GM12878 (cell line): ENCODE results near the gene MKNK1. TPM values are rescaled to one million over a fixed set of nuclear protein-coding genes. Genes with fewer than 3 reads are reported as not detected.

Experiments
- ATAC-seq: fragments of 200-7000 bp; cut with Tn5 transposase; 3 replicates; pipeline ENCODE4 v1.9.1; 2020; ENCODE audit warnings: mild to moderate bottlenecking, moderate library complexity
- BruUV-seq: library from RNA; stranded (reverse); fragments of 400-500 nt; replicated peaks from 2 replicates; lab custom pipeline; 2021; lab: Mats Ljungman, UMichigan
- CTCF ChIA-PET: fragments of 300-600 bp; sonication (Branson Sonifier 250); formaldehyde crosslinking; extraction: SDS; loops from one replicate; lab custom pipeline; 2021; ENCODE audit warnings: inconsistent platforms; lab: Yijun Ruan, JAX
- POLR2A ChIA-PET: fragments of 350-600 bp; formaldehyde crosslinking; extraction: SDS; loops from one replicate; lab custom pipeline; 2021; ENCODE audit warnings: inconsistent platforms; lab: Charles Lee
- RAD21 ChIA-PET: fragments of 300-600 bp; sonication (Branson Sonifier 250); formaldehyde crosslinking; loops from one replicate; lab custom pipeline; 2023; ENCODE audit warnings: antibody characterized with exemption; ENCODE audit not compliant: unreplicated experiment; lab: Charles Lee
- SMC1A ChIA-PET: fragments of 300-600 bp; sonication (Branson Sonifier 250); formaldehyde crosslinking; loops from one replicate; lab custom pipeline; 2023; ENCODE audit not compliant: unreplicated experiment, uncharacterized antibody; lab: Charles Lee
- DNase-seq: peaks from one replicate; pipeline ENCODE4 v3.0.0-alpha.2; 2011; ENCODE audit warnings: low read depth, low spot score
- FAIRE-seq: peaks from 3 replicates; lab custom pipeline; 2011; peaks lifted over from hg19 to GRCh38; lab: Jason Lieb, UNC
- H2AFZ ChIP-seq: 2 replicates; pipeline ENCODE4 v1.6.0; 2011; ENCODE audit warnings: low read depth, low read length, control low read depth; ENCODE audit not compliant: control insufficient read depth
- H3K27ac ChIP-seq: 2 replicates; pipeline ENCODE4 v1.5.1; 2011; ENCODE audit warnings: control low read depth; ENCODE audit not compliant: control insufficient read depth, insufficient read depth
- H3K27me3 ChIP-seq, 2 experiments: replicated peaks in 1 of 2; 2 replicates each; pipeline versions ENCODE4 v1.6.0 to v1.6.1; 2011; ENCODE audit warnings: low read length in 1 of 2; ENCODE audit not compliant: control insufficient read depth in 2 of 2, insufficient read depth in 2 of 2
- H3K36me3 ChIP-seq, 2 experiments: 2 replicates each; pipeline ENCODE4 v1.5.1; 2011; ENCODE audit warnings: low read length in 1 of 2; ENCODE audit not compliant: control insufficient read depth in 2 of 2, insufficient read depth in 2 of 2
- H3K4me1 ChIP-seq: 2 replicates; pipeline ENCODE4 v1.6.1; 2011; ENCODE audit warnings: mild to moderate bottlenecking, low read length, moderate library complexity, mixed read lengths; ENCODE audit not compliant: control insufficient read depth, insufficient read depth
- H3K4me2 ChIP-seq: 2 replicates; pipeline ENCODE4 v1.6.0; 2011; ENCODE audit warnings: control low read depth; ENCODE audit not compliant: control insufficient read depth, insufficient read depth
- H3K4me3 ChIP-seq: fragments of 200-600 bp; sonication (generic); 2 replicates; pipeline ENCODE4 v1.5.1; 2016
- H3K79me2 ChIP-seq: 2 replicates; pipeline ENCODE4 v1.6.0; 2011; ENCODE audit warnings: low read length; ENCODE audit not compliant: control insufficient read depth, insufficient read depth
- H3K9ac ChIP-seq: 2 replicates; pipeline ENCODE4 v1.8.0; 2011; ENCODE audit warnings: low read length, control low read depth, mixed read lengths; ENCODE audit not compliant: control insufficient read depth, insufficient read depth
- H3K9me3 ChIP-seq: replicated peaks from 3 replicates; pipeline ENCODE4 v1.5.1; 2011; ENCODE audit warnings: mild to moderate bottlenecking, low read length; ENCODE audit not compliant: control insufficient read depth, insufficient read depth
- H4K20me1 ChIP-seq: 2 replicates; pipeline ENCODE4 v1.6.0; 2011; ENCODE audit not compliant: control insufficient read depth, insufficient read depth
- CHD1 ChIP-seq: IDR thresholded peaks from 2 replicates; pipeline ENCODE4 v1.6.1; 2012; ENCODE audit warnings: low read depth, low read length, improper control_type of control experiment
- CREB1 ChIP-seq: IDR thresholded peaks from 2 replicates; pipeline ENCODE4 v1.6.1; 2012; ENCODE audit warnings: low read depth, mild to moderate bottlenecking, inconsistent platforms
- FOXM1 ChIP-seq: IDR thresholded peaks from 2 replicates; pipeline ENCODE4 v1.6.1; 2012; ENCODE audit warnings: low read depth, mild to moderate bottlenecking, inconsistent platforms, low read length, moderate library complexity
- KLF5 ChIP-seq: fragments of 450-650 bp; IDR thresholded peaks from 2 replicates; pipeline ENCODE4 v1.6.1; 2014; ENCODE audit warnings: mild to moderate bottlenecking; ENCODE audit not compliant: partially characterized antibody
- NBN ChIP-seq: fragments of 450-650 bp; IDR thresholded peaks from 2 replicates; pipeline ENCODE4 v1.6.1; 2016
- RAD21 ChIP-seq: IDR thresholded peaks from 2 replicates; pipeline ENCODE4 v1.6.1; 2011; ENCODE audit warnings: mild to moderate bottlenecking, low read depth, low read length, moderate library complexity; ENCODE audit not compliant: insufficient read depth
- WGBS: methylation state at CpG from one replicate; pipeline ENCODE4 v1.1.6; 2016; ENCODE audit warnings: low lambda C conversion rate; ENCODE audit not compliant: insufficient replicate concordance, insufficient coverage; ENCODE audit errors: missing lambda C conversion rate; 5-methylcytosine and 5-hydroxymethylcytosine counted together
- in situ Hi-C: fragments of 300-500 bp; cut with MboI; formaldehyde crosslinking; loops from 9 replicates; pipeline ENCODE4 v1.14.3; 2018; ENCODE audit warnings: mixed read lengths
- intact Hi-C: fragments of 100-400 bp; cut with micrococcal nuclease; formaldehyde crosslinking; loops from one replicate; pipeline ENCODE4 v1.14.2; 2022; ENCODE audit not compliant: unreplicated experiment
- polyA plus RNA-seq, 11 experiments: library from polyadenylated mRNA; depleted of rRNA in 4 of 11; unstranded in 6 of 11; stranded (reverse) in 5 of 11; fragments of >200 nt; fragmentation: Nextera tagmentation in 4 of 11; fragmentation: Illumina TruSeq in 1 of 11; extraction: Ambion mirVana in 4 of 11; extraction: Trizol in 1 of 11; gene quantifications; 1 replicate in 1 of 11; 2 replicates in 10 of 11; pipeline versions ENCODE4 v1.2.1 to v1.2.3, GENCODE V29; 2011 to 2016; ENCODE audit warnings: inconsistent platforms in 2 of 11, missing spikeins in 2 of 11, low read depth in 1 of 11
- total RNA-seq, 4 experiments: library from RNA; depleted of rRNA in 3 of 4; stranded (reverse); fragments of >200 nt in 3 of 4; fragmentation: Illumina TruSeq in 1 of 4; extraction: Trizol in 1 of 4; gene quantifications; 2 replicates each; pipeline versions ENCODE4 v1.2.1 to v1.2.3, GENCODE V29; 2013 to 2021
- TF ChIP-seq, protein P1 (sequence below): IDR thresholded peaks from 2 replicates; pipeline ENCODE4 v1.6.1; 2011; ENCODE audit warnings: low read depth, low read length, improper control_type of control experiment, borderline replicate concordance
- TF ChIP-seq, protein P2 (sequence below): fragments of 450-650 bp; IDR thresholded peaks from 2 replicates; pipeline ENCODE4 v1.6.1; 2017; ENCODE audit warnings: mild to moderate bottlenecking
- TF ChIP-seq, protein P3 (sequence below): fragments of 450-650 bp; formaldehyde crosslinking; IDR thresholded peaks from 2 replicates; pipeline ENCODE4 v1.5.0; 2022; ENCODE audit warnings: mild to moderate bottlenecking, missing genetic modification characterization
- TF ChIP-seq, protein P4 (sequence below), 3 experiments: IDR thresholded peaks in 2 of 3; conservative IDR thresholded peaks in 1 of 3; 2 replicates each; pipeline ENCODE4 v1.5.1; 2011; ENCODE audit warnings: low read depth in 3 of 3, low read length in 3 of 3, mild to moderate bottlenecking in 3 of 3, control low read depth in 2 of 3, moderate library complexity in 2 of 3, inconsistent platforms in 1 of 3, mixed read lengths in 1 of 3; ENCODE audit not compliant: control insufficient read depth in 2 of 3, insufficient read depth in 1 of 3; ENCODE audit errors: extremely low read depth in 1 of 3

Gene MKNK1
- total and polyA plus RNA-seq, 10 of the 15 experiments (the other 5 are each of a cell fraction or from before 2014, with no cell fraction given), result 13.7 to 29.9 (median 26.5) TPM

DNA sequence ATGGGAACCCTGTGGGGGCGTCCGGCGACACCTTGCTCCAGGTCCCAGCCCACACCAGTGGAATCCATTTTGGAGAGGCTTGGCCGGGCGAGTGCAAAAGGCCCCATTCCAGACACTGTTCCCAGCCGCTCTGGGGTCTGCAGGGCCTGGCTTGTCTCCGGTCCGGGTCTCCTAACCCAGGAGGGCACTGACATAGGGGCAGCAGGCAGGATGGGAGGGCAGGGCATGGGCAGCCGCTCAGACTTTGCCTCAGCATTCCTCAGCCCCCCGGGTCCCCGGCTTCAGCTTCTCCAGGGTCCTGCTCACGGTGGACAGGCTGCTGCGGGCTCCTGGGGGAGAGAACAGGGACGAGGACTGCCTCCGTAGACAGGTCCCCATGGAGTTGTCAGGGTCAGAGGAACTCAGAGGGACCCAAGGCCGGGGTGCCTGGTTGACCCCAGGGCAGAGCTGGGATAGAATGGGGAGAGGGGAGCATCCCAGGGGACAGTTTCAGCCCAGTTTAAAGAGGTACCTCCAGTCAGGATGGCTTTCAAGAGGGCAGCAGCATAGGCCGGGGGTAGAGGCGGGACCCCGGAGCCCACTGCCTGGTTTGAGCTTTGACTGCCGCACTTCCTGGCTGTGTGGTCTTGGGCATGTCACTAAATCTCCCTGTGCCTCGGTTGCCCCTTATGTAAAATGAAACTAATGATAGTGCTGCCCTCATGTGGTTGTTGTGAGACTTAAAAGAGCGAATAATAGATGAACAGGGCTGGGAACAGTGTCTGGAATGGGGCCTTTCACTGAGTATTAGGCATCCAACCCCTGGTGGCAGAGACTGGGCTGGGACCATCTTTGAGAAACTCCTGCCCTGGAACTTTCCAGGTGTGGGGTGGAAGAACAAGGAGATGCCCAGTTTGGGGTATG, 56.3 kb downstream of the MKNK1 start:
- POLR2A ChIA-PET, result no interaction called here
- BruUV-seq, result no TSS peak
- no peak for TF ChIP-seq CHD1
- no peak for TF ChIP-seq FOXM1
- TF ChIP-seq RAD21, result peak; percentile 36; the same call in 1 of the 2 replicates
- TF ChIP-seq, protein P1, sequence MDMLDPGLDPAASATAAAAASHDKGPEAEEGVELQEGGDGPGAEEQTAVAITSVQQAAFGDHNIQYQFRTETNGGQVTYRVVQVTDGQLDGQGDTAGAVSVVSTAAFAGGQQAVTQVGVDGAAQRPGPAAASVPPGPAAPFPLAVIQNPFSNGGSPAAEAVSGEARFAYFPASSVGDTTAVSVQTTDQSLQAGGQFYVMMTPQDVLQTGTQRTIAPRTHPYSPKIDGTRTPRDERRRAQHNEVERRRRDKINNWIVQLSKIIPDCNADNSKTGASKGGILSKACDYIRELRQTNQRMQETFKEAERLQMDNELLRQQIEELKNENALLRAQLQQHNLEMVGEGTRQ, result no peak
- TF ChIP-seq CREB1, result no peak
- TF ChIP-seq, protein P2, sequence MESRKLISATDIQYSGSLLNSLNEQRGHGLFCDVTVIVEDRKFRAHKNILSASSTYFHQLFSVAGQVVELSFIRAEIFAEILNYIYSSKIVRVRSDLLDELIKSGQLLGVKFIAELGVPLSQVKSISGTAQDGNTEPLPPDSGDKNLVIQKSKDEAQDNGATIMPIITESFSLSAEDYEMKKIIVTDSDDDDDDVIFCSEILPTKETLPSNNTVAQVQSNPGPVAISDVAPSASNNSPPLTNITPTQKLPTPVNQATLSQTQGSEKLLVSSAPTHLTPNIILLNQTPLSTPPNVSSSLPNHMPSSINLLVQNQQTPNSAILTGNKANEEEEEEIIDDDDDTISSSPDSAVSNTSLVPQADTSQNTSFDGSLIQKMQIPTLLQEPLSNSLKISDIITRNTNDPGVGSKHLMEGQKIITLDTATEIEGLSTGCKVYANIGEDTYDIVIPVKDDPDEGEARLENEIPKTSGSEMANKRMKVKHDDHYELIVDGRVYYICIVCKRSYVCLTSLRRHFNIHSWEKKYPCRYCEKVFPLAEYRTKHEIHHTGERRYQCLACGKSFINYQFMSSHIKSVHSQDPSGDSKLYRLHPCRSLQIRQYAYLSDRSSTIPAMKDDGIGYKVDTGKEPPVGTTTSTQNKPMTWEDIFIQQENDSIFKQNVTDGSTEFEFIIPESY, result no peak
- no peak for TF ChIP-seq NBN
- TF ChIP-seq, protein P3, sequence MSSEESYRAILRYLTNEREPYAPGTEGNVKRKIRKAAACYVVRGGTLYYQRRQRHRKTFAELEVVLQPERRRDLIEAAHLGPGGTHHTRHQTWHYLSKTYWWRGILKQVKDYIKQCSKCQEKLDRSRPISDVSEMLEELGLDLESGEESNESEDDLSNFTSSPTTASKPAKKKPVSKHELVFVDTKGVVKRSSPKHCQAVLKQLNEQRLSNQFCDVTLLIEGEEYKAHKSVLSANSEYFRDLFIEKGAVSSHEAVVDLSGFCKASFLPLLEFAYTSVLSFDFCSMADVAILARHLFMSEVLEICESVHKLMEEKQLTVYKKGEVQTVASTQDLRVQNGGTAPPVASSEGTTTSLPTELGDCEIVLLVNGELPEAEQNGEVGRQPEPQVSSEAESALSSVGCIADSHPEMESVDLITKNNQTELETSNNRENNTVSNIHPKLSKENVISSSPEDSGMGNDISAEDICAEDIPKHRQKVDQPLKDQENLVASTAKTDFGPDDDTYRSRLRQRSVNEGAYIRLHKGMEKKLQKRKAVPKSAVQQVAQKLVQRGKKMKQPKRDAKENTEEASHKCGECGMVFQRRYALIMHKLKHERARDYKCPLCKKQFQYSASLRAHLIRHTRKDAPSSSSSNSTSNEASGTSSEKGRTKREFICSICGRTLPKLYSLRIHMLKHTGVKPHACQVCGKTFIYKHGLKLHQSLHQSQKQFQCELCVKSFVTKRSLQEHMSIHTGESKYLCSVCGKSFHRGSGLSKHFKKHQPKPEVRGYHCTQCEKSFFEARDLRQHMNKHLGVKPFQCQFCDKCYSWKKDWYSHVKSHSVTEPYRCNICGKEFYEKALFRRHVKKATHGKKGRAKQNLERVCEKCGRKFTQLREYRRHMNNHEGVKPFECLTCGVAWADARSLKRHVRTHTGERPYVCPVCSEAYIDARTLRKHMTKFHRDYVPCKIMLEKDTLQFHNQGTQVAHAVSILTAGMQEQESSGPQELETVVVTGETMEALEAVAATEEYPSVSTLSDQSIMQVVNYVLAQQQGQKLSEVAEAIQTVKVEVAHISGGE, result no peak
- TF ChIP-seq, protein P4, sequence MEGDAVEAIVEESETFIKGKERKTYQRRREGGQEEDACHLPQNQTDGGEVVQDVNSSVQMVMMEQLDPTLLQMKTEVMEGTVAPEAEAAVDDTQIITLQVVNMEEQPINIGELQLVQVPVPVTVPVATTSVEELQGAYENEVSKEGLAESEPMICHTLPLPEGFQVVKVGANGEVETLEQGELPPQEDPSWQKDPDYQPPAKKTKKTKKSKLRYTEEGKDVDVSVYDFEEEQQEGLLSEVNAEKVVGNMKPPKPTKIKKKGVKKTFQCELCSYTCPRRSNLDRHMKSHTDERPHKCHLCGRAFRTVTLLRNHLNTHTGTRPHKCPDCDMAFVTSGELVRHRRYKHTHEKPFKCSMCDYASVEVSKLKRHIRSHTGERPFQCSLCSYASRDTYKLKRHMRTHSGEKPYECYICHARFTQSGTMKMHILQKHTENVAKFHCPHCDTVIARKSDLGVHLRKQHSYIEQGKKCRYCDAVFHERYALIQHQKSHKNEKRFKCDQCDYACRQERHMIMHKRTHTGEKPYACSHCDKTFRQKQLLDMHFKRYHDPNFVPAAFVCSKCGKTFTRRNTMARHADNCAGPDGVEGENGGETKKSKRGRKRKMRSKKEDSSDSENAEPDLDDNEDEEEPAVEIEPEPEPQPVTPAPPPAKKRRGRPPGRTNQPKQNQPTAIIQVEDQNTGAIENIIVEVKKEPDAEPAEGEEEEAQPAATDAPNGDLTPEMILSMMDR (IDR thresholded peaks at IDR 0.05 in 2 of 3, conservative IDR thresholded peaks at IDR 0.05 in 1 of 3; ENCODE audit: control insufficient read depth in 2 of 3, extremely low read depth in 1 of 3, insufficient read depth in 1 of 3, low read depth in 3 of 3, low read length in 3 of 3), result peak; percentile 43 to 49 (median 46); a peak in 5 of 6 replicates
- no peak for TF ChIP-seq KLF5

More for the DNA sequence above, 56.3 kb downstream of the MKNK1 start:
- ChIA-PET CTCF (interaction anchor here (0.6 to 2.2 kb wide), 13 partner anchors 8 to 177 kb away, joined by 3 to 7 read pairs (median 4); partner anchors contain the start of gene MKNK1), SMC1A (interaction anchor here (0.9 to 1.0 kb wide), 2 partner anchors 10 to 101 kb away, joined by 3 to 4 read pairs; no protein-coding TSS in a partner anchor), RAD21 (interaction anchor here (0.8 to 1.2 kb wide), 2 partner anchors 13 to 19 kb away, joined by 3 read pairs; no protein-coding TSS in a partner anchor)
- no peak overlapping the region for H3K9ac ChIP-seq
- in situ Hi-C loops, result no loop called here
- H3K27me3 ChIP-seq, result peaks cover 10 to 12% of the 10 kb centered on the region in 2 experiments
- intact Hi-C loops, result loop anchor here (5.0 kb wide), 1 partner anchor 180 kb away; no protein-coding TSS in a partner anchor
- 24% methylated on average over 22 of the region's 22 CpGs for WGBS
- DNase-seq (no peak), ATAC-seq (peak; percentile 75), FAIRE-seq (peak; percentile 94)
- no peak overlapping the region for H3K4me3 ChIP-seq
- H3K4me2 ChIP-seq, result 0 out of 2 replicates have a peak overlapping the region, but pooled peaks have one; percentile 17
- H3K36me3 ChIP-seq, result no peaks in the 10 kb centered on the region
- H2AFZ ChIP-seq, result no peak overlapping the region
- H3K9me3 ChIP-seq, result no peaks in the 10 kb centered on the region
- H4K20me1 ChIP-seq, result no peaks in the 10 kb centered on the region
- H3K27ac ChIP-seq, result no peak overlapping the region
- no peaks in the 10 kb centered on the region for H3K79me2 ChIP-seq
- H3K4me1 ChIP-seq, result no peaks in the 10 kb centered on the region
